A549 (cell line): ENCODE data around the gene PNMA6F. TPM values are rescaled to one million over a fixed set of nuclear protein-coding genes. Genes with fewer than 3 reads are reported as not detected.
A peak's percentile ranks its signal among the peaks of the same experiment; 100 is the strongest.

Experiments
- ATAC-seq, 2 experiments: fragments of 200-7000 bp in 1 of 2; fragments of >200 bp in 1 of 2; cut with Nextera tagmentation in 1 of 2; cut with Tn5 transposase in 1 of 2; 3 replicates each; pipeline versions ENCODE4 v1.8.0 to v1.9.1; 2018 to 2020; ENCODE audit warnings: mild to moderate bottlenecking in 1 of 2, moderate library complexity in 1 of 2
- CTCF ChIA-PET: fragments of 300-600 bp; sonication (Branson Sonifier 250); formaldehyde crosslinking; extraction: SDS; loops from one replicate; lab custom pipeline; 2021; ENCODE audit warnings: antibody characterized with exemption, inconsistent platforms; lab: Yijun Ruan, JAX
- POLR2A ChIA-PET: fragments of 350-600 bp; formaldehyde crosslinking; extraction: SDS; loops from one replicate; lab custom pipeline; 2021; ENCODE audit warnings: antibody characterized with exemption, inconsistent platforms; lab: Yijun Ruan, JAX
- DNase-seq, 2 experiments: peaks; one replicate each; pipeline versions ENCODE4 v3.0.0 to v3.0.0-alpha.2; 2011 to 2016; ENCODE audit warnings: low read depth in 1 of 2, low spot score in 1 of 2
- FAIRE-seq: peaks from 2 replicates; lab custom pipeline; 2011; peaks lifted over from hg19 to GRCh38; lab: Jason Lieb, UNC
- H3K27ac ChIP-seq, 2 experiments: fragments of >200 bp; sonication (Bioruptor Twin); formaldehyde crosslinking; 3 replicates each; pipeline ENCODE4 v1.5.1; 2016 to 2017
- H3K4me1 ChIP-seq: fragments of >200 bp; sonication (Bioruptor Twin); formaldehyde crosslinking; 3 replicates; pipeline ENCODE4 v1.6.1; 2016
- H3K4me2 ChIP-seq: fragments of >200 bp; sonication (Bioruptor Twin); formaldehyde crosslinking; 3 replicates; pipeline ENCODE4 v1.6.1; 2016
- H3K4me3 ChIP-seq: fragments of >200 bp; sonication (Bioruptor Twin); formaldehyde crosslinking; 3 replicates; pipeline ENCODE4 v1.5.1; 2016
- H3K9me3 ChIP-seq: fragments of >200 bp; sonication (Bioruptor Twin); formaldehyde crosslinking; 3 replicates; pipeline ENCODE4 v1.6.1; 2016
- ATOH8 ChIP-seq: fragments of 250-450 bp; sonication (Bioruptor Pico); IDR thresholded peaks from 2 replicates; pipeline ENCODE4 v1.5.0; 2020; ENCODE audit warnings: low read depth, mild to moderate bottlenecking, moderate library complexity
- BCL3 ChIP-seq: fragments of >200 bp; sonication (Bioruptor Twin); formaldehyde crosslinking; IDR thresholded peaks from 3 replicates; pipeline ENCODE4 v1.6.1; 2016
- BHLHE40 ChIP-seq: IDR thresholded peaks from 2 replicates; pipeline ENCODE4 v1.6.1; 2012; ENCODE audit warnings: low read depth, low read length, inconsistent platforms
- CBX8 ChIP-seq: fragments of 200-600 bp; sonication (generic); IDR thresholded peaks from 2 replicates; pipeline ENCODE4 v1.6.1; 2016
- CEBPB ChIP-seq, 2 experiments: fragments of >200 bp in 1 of 2; sonication (Bioruptor Twin) in 1 of 2; formaldehyde crosslinking in 1 of 2; IDR thresholded peaks; 2 replicates each; pipeline ENCODE4 v1.6.1; 2012 to 2016
- CTCF ChIP-seq: fragments of >200 bp; sonication (Bioruptor Twin); formaldehyde crosslinking; IDR thresholded peaks from 3 replicates; pipeline ENCODE4 v1.5.1; 2016
- EHMT2 ChIP-seq: fragments of 200-600 bp; sonication (generic); IDR thresholded peaks from 2 replicates; pipeline ENCODE4 v1.6.1; 2016; ENCODE audit warnings: antibody characterized with exemption, low read depth, mild to moderate bottlenecking, moderate library complexity
- ELK1 ChIP-seq: fragments of 150-350 bp; IDR thresholded peaks from 2 replicates; pipeline ENCODE4 v1.6.1; 2014; ENCODE audit warnings: low read depth, mild to moderate bottlenecking, low read length
- FOSL2 ChIP-seq, 2 experiments: fragments of 450-650 bp in 1 of 2; fragments of >200 bp in 1 of 2; sonication (Bioruptor Twin) in 1 of 2; formaldehyde crosslinking; IDR thresholded peaks; 2 replicates each; pipeline versions ENCODE4 v1.5.0 to v1.6.1; 2016 to 2020; ENCODE audit warnings: mild to moderate bottlenecking in 1 of 2, moderate library complexity in 1 of 2
- FOXS1 ChIP-seq: fragments of 250-450 bp; sonication (Bioruptor Pico); IDR thresholded peaks from 2 replicates; pipeline ENCODE4 v1.5.0; 2020; ENCODE audit warnings: mild to moderate bottlenecking, moderate library complexity
- HES2 ChIP-seq: fragments of >200 bp; sonication (Bioruptor Twin); formaldehyde crosslinking; IDR thresholded peaks from 2 replicates; pipeline ENCODE4 v1.6.1; 2016
- HMGXB4 ChIP-seq: fragments of 250-450 bp; sonication (Bioruptor Pico); IDR thresholded peaks from 2 replicates; pipeline ENCODE4 v1.5.0; 2021; ENCODE audit warnings: mild to moderate bottlenecking, moderate library complexity, borderline replicate concordance
- HOXB13 ChIP-seq: fragments of 250-450 bp; sonication (Bioruptor Pico); IDR thresholded peaks from 2 replicates; pipeline ENCODE4 v1.5.0; 2020; ENCODE audit warnings: low read depth, mild to moderate bottlenecking, moderate library complexity
- HOXB5 ChIP-seq: fragments of 250-450 bp; sonication (Bioruptor Pico); IDR thresholded peaks from 2 replicates; pipeline ENCODE4 v1.5.0; 2020; ENCODE audit warnings: mild to moderate bottlenecking, moderate library complexity
- JUN ChIP-seq, 2 experiments: fragments of >200 bp; sonication (Bioruptor Twin); formaldehyde crosslinking; IDR thresholded peaks; 2 replicates in 1 of 2; 3 replicates in 1 of 2; pipeline ENCODE4 v1.6.1; 2016 to 2017
- KDM1A ChIP-seq: fragments of 200-600 bp; sonication (generic); IDR thresholded peaks from 2 replicates; pipeline ENCODE4 v1.6.1; 2016; ENCODE audit warnings: low read depth, mild to moderate bottlenecking
- MAFK ChIP-seq: fragments of 450-650 bp; IDR thresholded peaks from 2 replicates; pipeline ENCODE4 v1.6.1; 2014; ENCODE audit not compliant: partially characterized antibody
- MAZ ChIP-seq: fragments of 150-350 bp; IDR thresholded peaks from 2 replicates; pipeline ENCODE4 v1.6.1; 2014; ENCODE audit warnings: antibody characterized with exemption, low read depth, low read length, borderline replicate concordance
- NPAS2 ChIP-seq: fragments of 250-450 bp; sonication (Bioruptor Pico); IDR thresholded peaks from 2 replicates; pipeline ENCODE4 v1.8.0; 2022; ENCODE audit warnings: mild to moderate bottlenecking, moderate library complexity, borderline replicate concordance
- NR3C1 ChIP-seq: fragments of >200 bp; sonication (Bioruptor Twin); formaldehyde crosslinking; IDR thresholded peaks from 3 replicates; pipeline ENCODE4 v1.6.1; 2017
- RAD21 ChIP-seq, 2 experiments: fragments of >200 bp in 1 of 2; sonication (Bioruptor Twin) in 1 of 2; formaldehyde crosslinking in 1 of 2; IDR thresholded peaks in 1 of 2; conservative IDR thresholded peaks in 1 of 2; 2 replicates in 1 of 2; 3 replicates in 1 of 2; pipeline ENCODE4 v1.6.1; 2012 to 2018; ENCODE audit warnings: inconsistent platforms in 1 of 2
- RCOR1 ChIP-seq: fragments of 150-350 bp; IDR thresholded peaks from 2 replicates; pipeline ENCODE4 v1.6.1; 2014; ENCODE audit warnings: antibody characterized with exemption, low read length, low read depth
- RFX5 ChIP-seq: fragments of 450-650 bp; IDR thresholded peaks from 2 replicates; pipeline ENCODE4 v1.7.1; 2014; ENCODE audit warnings: antibody characterized with exemption, mild to moderate bottlenecking, moderate library complexity
- RNF2 ChIP-seq: fragments of 200-600 bp; sonication (generic); IDR thresholded peaks from 2 replicates; pipeline ENCODE4 v1.6.1; 2016; ENCODE audit warnings: low read depth, mild to moderate bottlenecking, antibody characterized with exemption, moderate library complexity, borderline replicate concordance
- SREBF2 ChIP-seq: fragments of 450-650 bp; IDR thresholded peaks from 2 replicates; pipeline ENCODE4 v1.6.1; 2014; ENCODE audit warnings: mild to moderate bottlenecking, moderate library complexity
- TFCP2L1 ChIP-seq: fragments of 250-450 bp; sonication (Bioruptor Pico); IDR thresholded peaks from 2 replicates; pipeline ENCODE4 v1.5.0; 2021; ENCODE audit warnings: mild to moderate bottlenecking
- ZC3H11A ChIP-seq: fragments of 450-650 bp; IDR thresholded peaks from 2 replicates; pipeline ENCODE4 v1.6.1; 2014; ENCODE audit warnings: antibody characterized with exemption, mild to moderate bottlenecking
- ZFP36 ChIP-seq: fragments of 450-650 bp; IDR thresholded peaks from 2 replicates; pipeline ENCODE4 v1.6.1; 2014; ENCODE audit warnings: borderline replicate concordance; ENCODE audit not compliant: partially characterized antibody
- ZNF302 ChIP-seq: fragments of 250-450 bp; sonication (Bioruptor Pico); IDR thresholded peaks from 2 replicates; pipeline ENCODE4 v1.9.0; 2021; ENCODE audit warnings: inconsistent platforms, mild to moderate bottlenecking, moderate library complexity
- ZSCAN20 ChIP-seq: fragments of 250-450 bp; sonication (Bioruptor Pico); IDR thresholded peaks from 2 replicates; pipeline ENCODE4 v1.8.0; 2022; ENCODE audit warnings: mild to moderate bottlenecking, moderate library complexity
- WGBS: methylation state at CpG from one replicate; pipeline ENCODE4 v1.1.6; 2017; ENCODE audit errors: missing lambda C conversion rate; 5-methylcytosine and 5-hydroxymethylcytosine counted together
- polyA plus RNA-seq, 4 experiments: library from polyadenylated mRNA; depleted of rRNA in 3 of 4; stranded (reverse); fragments of >200 nt; fragmentation: RNase III in 1 of 4; extraction: RNeasy Plus Mini Kit Qiagen cat#74134 plus additional on column Dnase treatment in 1 of 4; gene quantifications; 2 replicates in 3 of 4; 3 replicates in 1 of 4; pipeline ENCODE4 v1.2.3, GENCODE V29; 2011 to 2017

PNMA6F gene
- polyA plus RNA-seq, 2 of the 4 experiments (the other 2 are of a cell fraction): not detected

GRCh38 chrX:153306527-153307115 is 14.9 kb downstream of the PNMA6F start:
- Histone ChIP-seq H3K27ac (no peak overlapping the region), H3K4me2 (no peak overlapping the region), H3K4me1 (no peaks in the 10 kb centered on the region), H3K4me3 (no peak overlapping the region), H3K9me3 (no peaks in the 10 kb centered on the region)
- ChIA-PET CTCF (no interaction called here), POLR2A (no interaction called here)
- no peak for TF ChIP-seq CBX8
- no peak for TF ChIP-seq HOXB5 (CRISPR knock-in tag)
- TF ChIP-seq KDM1A: no peak
- no peak for TF ChIP-seq ZFP36
- no peak for TF ChIP-seq CEBPB (IDR thresholded peaks at IDR 0.05)
- no peak for TF ChIP-seq HES2
- no peak for TF ChIP-seq HOXB13
- TF ChIP-seq BHLHE40: no peak
- no peak for TF ChIP-seq FOSL2 (IDR thresholded peaks at IDR 0.05)
- TF ChIP-seq FOSL2 (CRISPR knock-in tag; IDR thresholded peaks at IDR 0.05): no peak
- no peak for TF ChIP-seq ZNF302 (CRISPR knock-in tag)
- TF ChIP-seq ATOH8: no peak
- TF ChIP-seq ZC3H11A: no peak
- TF ChIP-seq ZSCAN20: no peak
- TF ChIP-seq MAFK: no peak
- TF ChIP-seq RAD21 (conservative IDR thresholded peaks at IDR 0.05 in 1 of 2, IDR thresholded peaks at IDR 0.05 in 1 of 2): no peak
- no peak for TF ChIP-seq CTCF
- no peak for TF ChIP-seq ELK1
- TF ChIP-seq RNF2: no peak
- no peak for TF ChIP-seq NR3C1
- no peak for TF ChIP-seq EHMT2
- FAIRE-seq: no peak
- WGBS: 87% methylated on average over 6 of the region's 17 CpGs
- ATAC-seq: no peak
- no peak for DNase-seq

- ChIA-PET CTCF (no interaction called here), POLR2A (no interaction called here)
- H3K9me3 ChIP-seq: no peaks in the 10 kb centered on the region
- no peak overlapping the region for H3K4me3 ChIP-seq
- no peak for ATAC-seq
- no peak overlapping the region for H3K4me2 ChIP-seq
- no peaks in the 10 kb centered on the region for H3K4me1 ChIP-seq
- no peak for DNase-seq
- FAIRE-seq: peak; percentile 96
- H3K27ac ChIP-seq: no peak overlapping the region
- 69% methylated on average over 3 of the region's 3 CpGs for WGBS
- TF ChIP-seq BCL3: no peak
- TF ChIP-seq NPAS2: no peak
- TF ChIP-seq SREBF2: no peak
- no peak for TF ChIP-seq JUN (IDR thresholded peaks at IDR 0.05)
- TF ChIP-seq ATOH8: no peak
- no peak for TF ChIP-seq HMGXB4 (CRISPR knock-in tag)
- TF ChIP-seq FOXS1: no peak
- TF ChIP-seq CBX8: no peak
- TF ChIP-seq RCOR1: no peak
- no peak for TF ChIP-seq RFX5
- TF ChIP-seq TFCP2L1 (CRISPR knock-in tag): no peak
- TF ChIP-seq MAZ: no peak
Observed at GRCh38 chrX:153305972-153306371, 15.6 kb downstream of the PNMA6F start.
